ENCODE measurements around the gene PHC1. TPM values are rescaled to one million over a fixed set of nuclear protein-coding genes. Genes with fewer than 3 reads are reported as not detected.

Gene PHC1
- polyA plus RNA-seq, 1 experiment: 34.5 TPM

DNA sequence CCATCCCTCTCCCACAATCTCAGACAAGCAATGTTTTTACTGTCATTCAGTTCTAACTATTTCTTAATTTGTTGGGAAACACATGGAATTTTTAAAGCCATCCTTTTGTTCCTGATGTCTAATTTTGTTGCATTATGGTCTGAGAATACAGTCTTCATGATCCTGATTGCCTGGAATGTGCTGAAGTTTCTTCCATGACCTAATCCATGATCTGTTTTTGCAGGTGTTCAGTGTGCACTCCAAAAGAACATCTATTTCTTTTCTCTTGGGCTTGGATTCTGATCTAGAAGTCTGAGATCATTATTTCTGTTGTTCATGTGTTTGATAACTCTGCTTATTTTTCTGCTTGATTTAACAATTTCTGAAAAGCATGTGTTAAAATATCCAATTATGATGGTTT is 43.2 kb upstream of the PHC1 start:
- ChIA-PET POLR2A (no interaction called here), CTCF (no interaction called here)
- Histone ChIP-seq H3K27me3 (ENCODE audit: control insufficient read depth, insufficient read depth, low read length) (no peaks in the 10 kb centered on the region), H3K4me3 (ENCODE audit: low read depth, low read length) (no peak overlapping the region), H3K27ac (ENCODE audit: low read depth, low read length) (no peak overlapping the region), H3K9me3 (ENCODE audit: control insufficient read depth, insufficient read depth, low read length) (no peaks in the 10 kb centered on the region)
- DNase-seq (ENCODE audit: low read depth, low spot score): no peak
- no peak for TF ChIP-seq CTCF (IDR thresholded peaks at IDR 0.05; ENCODE audit: low read depth, low read length)

GRCh38 chr12:8876887-8877286 is 37.4 kb upstream of the PHC1 start:
- no peak for TF ChIP-seq CTCF (IDR thresholded peaks at IDR 0.05; ENCODE audit: low read depth, low read length)
- DNase-seq (ENCODE audit: low read depth, low spot score): no peak
- CTCF ChIA-PET: no interaction called here
- Histone ChIP-seq H3K27me3 (ENCODE audit: control insufficient read depth, insufficient read depth, low read length) (no peaks in the 10 kb centered on the region), H3K9me3 (ENCODE audit: control insufficient read depth, insufficient read depth, low read length) (no peaks in the 10 kb centered on the region), H3K4me3 (ENCODE audit: low read depth, low read length) (no peak overlapping the region), H3K27ac (ENCODE audit: low read depth, low read length) (no peak overlapping the region)
- POLR2A ChIA-PET: no interaction called here

DNA sequence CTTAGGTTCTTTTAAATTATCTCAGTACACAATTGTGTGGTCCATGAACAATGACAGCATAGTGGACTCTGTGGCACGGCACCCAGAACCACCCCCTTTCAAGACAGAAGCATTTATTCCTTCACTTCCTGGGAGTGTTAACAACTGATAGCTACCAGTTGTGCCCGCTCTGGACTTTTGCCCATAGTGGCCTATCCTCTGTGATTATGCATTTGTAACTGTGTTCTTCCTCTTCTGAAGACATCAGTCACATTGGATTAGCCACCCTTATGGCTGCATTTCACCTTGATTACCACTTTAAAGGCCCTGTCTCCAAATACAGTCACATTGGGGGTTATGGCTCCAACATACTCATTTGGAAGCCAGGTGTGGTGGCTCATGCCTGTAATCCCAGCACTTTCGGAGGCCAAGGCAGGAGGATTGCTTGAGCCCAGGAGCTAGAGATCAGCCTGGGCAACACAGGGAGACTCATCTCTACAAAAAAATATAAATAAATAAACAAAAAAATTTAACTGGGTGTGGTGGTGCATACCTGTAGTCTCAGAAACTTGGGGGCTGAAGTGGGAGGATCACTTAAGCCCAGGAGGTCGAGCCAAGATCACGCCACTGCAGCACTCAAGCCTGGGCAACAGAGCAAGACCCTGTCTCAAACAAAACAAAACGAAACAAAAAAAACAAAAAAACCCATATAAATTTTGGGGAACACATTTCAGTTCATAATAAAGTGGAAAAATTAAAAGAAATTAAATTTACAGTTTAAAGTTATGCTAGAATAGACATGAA is 27.6 kb upstream of the PHC1 start:
- H3K9me3 ChIP-seq (ENCODE audit: control insufficient read depth, insufficient read depth, low read length): no peaks in the 10 kb centered on the region
- no peaks in the 10 kb centered on the region for H3K27me3 ChIP-seq (ENCODE audit: control insufficient read depth, insufficient read depth, low read length)
- no peak for TF ChIP-seq CTCF (IDR thresholded peaks at IDR 0.05; ENCODE audit: low read depth, low read length)
- DNase-seq (ENCODE audit: low read depth, low spot score): no peak
- no peak overlapping the region for H3K4me3 ChIP-seq (ENCODE audit: low read depth, low read length)
- ChIA-PET POLR2A (no interaction called here), CTCF (interaction anchor here (1.0 to 1.1 kb wide), 2 partner anchors 205 to 229 kb away, joined by 3 to 4 read pairs; no protein-coding TSS in a partner anchor)
- no peak overlapping the region for H3K27ac ChIP-seq (ENCODE audit: low read depth, low read length)

GRCh38 chr12:8887285-8887715 is 27.0 kb upstream of the PHC1 start:
- Histone ChIP-seq H3K4me3 (ENCODE audit: low read depth, low read length) (no peak overlapping the region), H3K27ac (ENCODE audit: low read depth, low read length) (no peak overlapping the region), H3K27me3 (ENCODE audit: control insufficient read depth, insufficient read depth, low read length) (no peaks in the 10 kb centered on the region), H3K9me3 (ENCODE audit: control insufficient read depth, insufficient read depth, low read length) (no peaks in the 10 kb centered on the region)
- CTCF ChIA-PET: interaction anchor here (1.0 to 1.1 kb wide), 2 partner anchors 206 to 230 kb away, joined by 3 to 4 read pairs; no protein-coding TSS in a partner anchor
- no peak for DNase-seq (ENCODE audit: low read depth, low spot score)
- POLR2A ChIA-PET: no interaction called here
- no peak for TF ChIP-seq CTCF (IDR thresholded peaks at IDR 0.05; ENCODE audit: low read depth, low read length)

- peak; percentile 92 for TF ChIP-seq CTCF (IDR thresholded peaks at IDR 0.05; ENCODE audit: low read depth, low read length)
- CTCF ChIA-PET: interaction anchor here (0.5 to 3.9 kb wide), 72 partner anchors 8 to 927 kb away, joined by 3 to 138 read pairs (median 5); partner anchors contain the start of genes M6PR, PHC1 and RIMKLB
- DNase-seq (ENCODE audit: low read depth, low spot score): peak; percentile 10
- Histone ChIP-seq H3K27me3 (ENCODE audit: control insufficient read depth, insufficient read depth, low read length) (no peaks in the 10 kb centered on the region), H3K4me3 (ENCODE audit: low read depth, low read length) (peak overlapping the region; percentile 61), H3K9me3 (ENCODE audit: control insufficient read depth, insufficient read depth, low read length) (no peaks in the 10 kb centered on the region), H3K27ac (ENCODE audit: low read depth, low read length) (no peak overlapping the region)
- POLR2A ChIA-PET: interaction anchor here (0.6 kb wide), 1 partner anchor 204 kb away, joined by 5 read pairs; no protein-coding TSS in a partner anchor
Measured at GRCh38 chr12:8890313-8891085, 23.8 kb upstream of the PHC1 start.

Measured in AG04450 (cell line).